Dermis lymphatic vessel endothelial cell (primary cell): Measurements from ENCODE around the gene CDKN2AIP. TPM values are rescaled to one million over a fixed set of nuclear protein-coding genes. Genes with fewer than 3 reads are reported as not detected.

Experiments
- total RNA-seq: library from RNA; depleted of rRNA; stranded (reverse); fragments of >200 nt; gene quantifications from 2 replicates; pipeline ENCODE4 v1.2.1, GENCODE V29; 2014

CDKN2AIP gene, protein sequence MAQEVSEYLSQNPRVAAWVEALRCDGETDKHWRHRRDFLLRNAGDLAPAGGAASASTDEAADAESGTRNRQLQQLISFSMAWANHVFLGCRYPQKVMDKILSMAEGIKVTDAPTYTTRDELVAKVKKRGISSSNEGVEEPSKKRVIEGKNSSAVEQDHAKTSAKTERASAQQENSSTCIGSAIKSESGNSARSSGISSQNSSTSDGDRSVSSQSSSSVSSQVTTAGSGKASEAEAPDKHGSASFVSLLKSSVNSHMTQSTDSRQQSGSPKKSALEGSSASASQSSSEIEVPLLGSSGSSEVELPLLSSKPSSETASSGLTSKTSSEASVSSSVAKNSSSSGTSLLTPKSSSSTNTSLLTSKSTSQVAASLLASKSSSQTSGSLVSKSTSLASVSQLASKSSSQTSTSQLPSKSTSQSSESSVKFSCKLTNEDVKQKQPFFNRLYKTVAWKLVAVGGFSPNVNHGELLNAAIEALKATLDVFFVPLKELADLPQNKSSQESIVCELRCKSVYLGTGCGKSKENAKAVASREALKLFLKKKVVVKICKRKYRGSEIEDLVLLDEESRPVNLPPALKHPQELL
- 15.3 and 20.2 TPM in 2 replicates for total RNA-seq

DNA sequence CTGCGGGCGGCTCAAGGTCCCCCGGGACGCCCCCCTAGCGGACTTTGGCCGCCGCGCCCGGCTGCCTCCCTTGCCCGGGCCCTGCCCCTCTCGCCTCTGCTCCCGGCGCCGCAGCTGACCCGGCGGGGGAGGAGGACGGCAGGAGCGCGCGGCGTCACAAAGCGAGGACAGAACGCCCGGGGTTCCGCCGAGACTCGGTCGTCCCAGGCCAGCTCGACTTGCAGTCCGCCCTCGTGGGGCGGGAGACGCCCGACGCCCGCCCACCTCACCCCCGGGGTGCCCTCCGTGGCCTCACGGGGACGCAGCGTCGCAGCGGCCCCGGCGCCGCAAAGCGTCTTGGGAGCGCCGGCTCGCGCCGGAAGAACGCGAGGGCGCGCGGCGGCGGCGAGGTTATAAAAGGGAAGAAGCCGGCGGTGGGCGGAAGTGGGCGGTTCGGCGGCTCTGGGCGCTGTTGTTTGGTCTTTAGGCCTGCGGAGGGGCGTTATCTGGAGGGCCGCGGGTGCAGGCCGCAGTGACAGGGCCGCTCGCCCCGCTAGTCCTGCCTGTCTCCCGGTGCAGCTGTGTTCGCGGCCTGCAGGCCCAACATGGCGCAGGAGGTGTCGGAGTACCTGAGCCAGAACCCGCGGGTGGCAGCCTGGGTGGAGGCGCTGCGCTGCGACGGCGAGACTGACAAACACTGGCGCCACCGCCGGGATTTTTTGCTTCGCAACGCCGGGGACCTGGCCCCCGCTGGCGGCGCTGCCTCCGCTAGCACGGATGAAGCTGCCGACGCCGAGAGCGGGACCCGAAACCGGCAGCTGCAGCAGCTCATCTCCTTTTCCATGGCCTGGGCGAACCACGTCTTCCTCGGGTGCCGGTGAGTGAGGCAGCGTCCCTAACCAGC, at the start of gene CDKN2AIP:
CDKN2AIP (plus strand) TSS at position 423 of the 883 bp plus-strand sequence; CDS start at position 585, 162 bp downstream.

Other genes with a start within 250 kb of the CDKN2AIP start
- gene CLDN22, start 124.4 kb upstream of the CDKN2AIP start, total RNA-seq, result not detected in 2 replicates
- gene CLDN24, start 122.2 kb upstream of the CDKN2AIP start, total RNA-seq, result not detected in 2 replicates
- gene ING2, start 60.4 kb downstream of the CDKN2AIP start, total RNA-seq, result 5.1 and 5.5 TPM in 2 replicates
- 10.4 and 13.5 TPM in 2 replicates for gene RWDD4, start 214.5 kb downstream of the CDKN2AIP start, total RNA-seq
- gene TRAPPC11, start 214.7 kb downstream of the CDKN2AIP start, total RNA-seq, result 27.5 and 39.0 TPM in 2 replicates